OCI-LY1 (cell line): ENCODE data around the gene TRIM45.
"Not testable (repeated sequence)": the region's sequence is repeated elsewhere in the genome, so short reads cannot be mapped to it uniquely, and the experiment has no call there.

Experiments used
- H2AFZ ChIP-seq: fragments of 200-600 bp; sonication (generic), shearing (Covaris generic); 2 replicates; pipeline ENCODE4 v1.6.0; 2014; ENCODE audit warnings: antibody characterized with exemption, mild to moderate bottlenecking, low read length
- H3F3A ChIP-seq: fragments of 200-600 bp; sonication (generic), shearing (Covaris generic); 2 replicates; pipeline ENCODE4 v1.6.0; 2014; ENCODE audit warnings: mild to moderate bottlenecking, antibody characterized with exemption, low read length, moderate library complexity; ENCODE audit not compliant: insufficient read depth
- H3K27ac ChIP-seq: fragments of 200-600 bp; sonication (generic); 2 replicates; pipeline ENCODE4 v1.5.1; 2014; ENCODE audit warnings: low read length, mixed run types, mild to moderate bottlenecking, low read depth; ENCODE audit not compliant: poor library complexity, severe bottlenecking
- H3K27me3 ChIP-seq: fragments of 200-600 bp; sonication (generic); 2 replicates; pipeline ENCODE4 v1.6.0; 2014; ENCODE audit warnings: antibody characterized with exemption, mild to moderate bottlenecking, low read length, moderate library complexity; ENCODE audit not compliant: insufficient read depth
- H3K36me3 ChIP-seq: fragments of 200-600 bp; sonication (generic); 2 replicates; pipeline ENCODE4 v1.6.1; 2014; ENCODE audit warnings: mild to moderate bottlenecking, antibody characterized with exemption, low read length, moderate library complexity, mixed read lengths; ENCODE audit not compliant: insufficient read depth
- H3K4me1 ChIP-seq: fragments of 200-600 bp; sonication (generic); 2 replicates; pipeline ENCODE4 v1.5.1; 2014; ENCODE audit warnings: mild to moderate bottlenecking, low read length, moderate library complexity; ENCODE audit not compliant: insufficient read depth, severe bottlenecking
- H3K4me2 ChIP-seq: fragments of 200-600 bp; sonication (generic), shearing (Covaris generic); 2 replicates; pipeline ENCODE4 v1.6.1; 2014; ENCODE audit warnings: low read length
- H3K4me3 ChIP-seq: fragments of 200-600 bp; sonication (generic); 2 replicates; pipeline ENCODE4 v1.5.1; 2014; ENCODE audit warnings: low read length, low read depth, mild to moderate bottlenecking, mixed read lengths; ENCODE audit not compliant: poor library complexity, severe bottlenecking
- H3K79me2 ChIP-seq: fragments of 200-600 bp; shearing (Covaris generic); 2 replicates; pipeline ENCODE4 v1.6.1; 2016; ENCODE audit warnings: mixed run types, low read length, mixed read lengths; ENCODE audit not compliant: insufficient read depth
- H3K9ac ChIP-seq: fragments of 200-600 bp; sonication (generic), shearing (Covaris generic); 2 replicates; pipeline ENCODE4 v1.6.1; 2014; ENCODE audit warnings: mild to moderate bottlenecking, low read length, mixed read lengths
- H3K9me2 ChIP-seq: fragments of 200-600 bp; sonication (generic), shearing (Covaris generic); 2 replicates; pipeline ENCODE4 v1.6.1; 2014; ENCODE audit warnings: low read depth, mild to moderate bottlenecking, low read length, mixed read lengths
- H3K9me3 ChIP-seq: fragments of 200-600 bp; shearing (Covaris generic); 2 replicates; pipeline ENCODE4 v1.6.1; 2014; ENCODE audit warnings: low read length, mixed read lengths
- H4K20me1 ChIP-seq: fragments of 200-600 bp; sonication (generic), shearing (Covaris generic); 2 replicates; pipeline ENCODE4 v1.6.0; 2016; ENCODE audit warnings: mild to moderate bottlenecking, low read length; ENCODE audit not compliant: insufficient read depth
- CTCF ChIP-seq: fragments of 200-600 bp; sonication (generic), shearing (Covaris generic); IDR thresholded peaks from 2 replicates; pipeline ENCODE4 v1.5.1; 2017; ENCODE audit warnings: mild to moderate bottlenecking, antibody characterized with exemption, low read length, moderate library complexity, mixed read lengths
- EZH2 ChIP-seq: fragments of 200-600 bp; sonication (generic), shearing (Covaris generic); IDR thresholded peaks from 2 replicates; pipeline ENCODE4 v1.8.0; 2017; ENCODE audit warnings: borderline replicate concordance, mixed run types, mild to moderate bottlenecking, antibody characterized with exemption, low read length, moderate library complexity, mixed read lengths

TRIM45 gene

DNA sequence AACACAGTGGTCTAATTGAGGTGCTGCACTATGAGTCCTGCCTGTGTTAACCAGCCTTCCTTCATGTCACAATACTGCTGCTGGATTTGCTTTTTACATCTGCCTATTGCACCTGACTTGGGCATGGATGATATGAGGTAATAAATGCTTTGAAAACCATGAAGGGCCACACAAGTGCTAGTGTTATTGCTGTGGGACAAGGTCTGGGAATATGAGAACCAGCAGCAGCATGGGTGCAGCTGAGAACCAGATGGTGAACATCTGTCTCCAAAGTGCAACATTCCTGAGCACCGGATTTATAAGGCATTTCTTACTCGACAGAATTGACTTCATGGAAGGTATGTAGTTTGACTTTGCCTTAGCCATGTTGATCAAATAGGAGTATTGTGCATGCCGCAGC lies 16.6 kb downstream of the TRIM45 start:
- H3K9me3 ChIP-seq: no peaks in the 10 kb centered on the region
- H4K20me1 ChIP-seq: no peaks in the 10 kb centered on the region
- H3K27me3 ChIP-seq: no peaks in the 10 kb centered on the region
- H3K4me3 ChIP-seq: no peak overlapping the region
- peaks cover 61% of the 10 kb centered on the region for H3K36me3 ChIP-seq
- no peaks in the 10 kb centered on the region for H3F3A ChIP-seq
- no peak overlapping the region for H3K4me2 ChIP-seq
- H3K79me2 ChIP-seq: no peaks in the 10 kb centered on the region
- no peak overlapping the region for H2AFZ ChIP-seq
- no peaks in the 10 kb centered on the region for H3K4me1 ChIP-seq
- H3K27ac ChIP-seq: no peak overlapping the region
- no peak for TF ChIP-seq CTCF
- no peak for TF ChIP-seq EZH2
- H3K9ac ChIP-seq: no peak overlapping the region
- no peaks in the 10 kb centered on the region for H3K9me2 ChIP-seq

DNA sequence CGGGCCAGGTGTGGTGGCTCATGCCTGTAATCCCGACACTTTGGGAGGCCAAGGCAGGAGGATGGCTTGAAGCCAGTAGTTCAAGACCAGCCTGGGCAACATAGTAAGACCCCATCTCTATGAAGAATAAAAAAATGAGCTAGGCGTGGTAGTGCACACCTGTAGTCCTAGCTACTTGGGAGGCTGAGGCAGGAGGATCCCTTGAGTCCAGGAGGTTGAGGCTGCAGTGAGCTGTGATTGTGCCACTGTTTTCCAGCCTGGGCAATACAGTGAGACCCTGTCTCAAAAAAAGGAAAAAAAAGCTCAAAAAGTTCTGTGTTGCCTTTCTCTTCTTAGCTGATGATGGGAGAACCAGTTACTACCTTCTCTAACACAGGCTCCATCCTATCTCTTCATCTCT lies 19.7 kb downstream of the TRIM45 start:
- H3K9me3 ChIP-seq, H3K4me2 ChIP-seq, H3F3A ChIP-seq, H4K20me1 ChIP-seq, H3K4me3 ChIP-seq, H3K4me1 ChIP-seq, H3K79me2 ChIP-seq, H3K9me2 ChIP-seq, H3K27me3 ChIP-seq, H3K27ac ChIP-seq, H2AFZ ChIP-seq, H3K9ac ChIP-seq: not testable (repeated sequence)
- peaks cover 90% of the 10 kb centered on the region for H3K36me3 ChIP-seq

DNA sequence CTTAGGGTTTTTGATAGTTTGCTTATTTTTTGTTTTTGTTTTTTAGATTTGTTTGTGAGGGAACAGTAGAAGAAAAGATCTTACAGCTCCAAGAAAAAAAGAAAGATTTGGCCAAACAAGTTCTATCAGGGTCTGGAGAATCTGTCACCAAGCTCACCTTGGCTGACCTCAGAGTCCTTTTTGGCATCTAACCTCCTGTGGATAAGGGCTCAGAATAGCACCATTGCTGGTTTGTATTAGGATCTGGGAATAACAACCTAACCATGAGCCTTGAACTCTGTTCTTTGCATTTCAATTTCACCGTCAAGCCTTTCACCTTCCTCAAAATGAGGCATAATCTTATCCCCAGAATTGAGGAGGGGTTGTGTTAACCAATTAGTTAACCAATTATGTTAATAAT lies 20.2 kb downstream of the TRIM45 start:
- Histone ChIP-seq H3K36me3 (peaks cover 90% of the 10 kb centered on the region), H3K27me3 (no peaks in the 10 kb centered on the region), H3K9ac (no peak overlapping the region), H3K9me2 (no peaks in the 10 kb centered on the region), H3F3A (no peaks in the 10 kb centered on the region), H3K27ac (no peak overlapping the region), H4K20me1 (no peaks in the 10 kb centered on the region), H3K4me3 (no peak overlapping the region), H2AFZ (no peak overlapping the region), H3K79me2 (no peaks in the 10 kb centered on the region), H3K9me3 (no peaks in the 10 kb centered on the region), H3K4me1 (no peaks in the 10 kb centered on the region), H3K4me2 (no peak overlapping the region)
- TF ChIP-seq EZH2: no peak
- no peak for TF ChIP-seq CTCF

GRCh38 chr1:117098287-117098890 lies 23.2 kb downstream of the TRIM45 start:
- no peak overlapping the region for H3K27ac ChIP-seq
- no peak overlapping the region for H2AFZ ChIP-seq
- no peaks in the 10 kb centered on the region for H3K27me3 ChIP-seq
- H3K9me2 ChIP-seq: no peaks in the 10 kb centered on the region
- peaks cover 99% of the 10 kb centered on the region for H3K36me3 ChIP-seq
- TF ChIP-seq EZH2 (no peak), CTCF (no peak)
- no peaks in the 10 kb centered on the region for H3K79me2 ChIP-seq
- no peak overlapping the region for H3K9ac ChIP-seq
- no peaks in the 10 kb centered on the region for H3K9me3 ChIP-seq
- no peaks in the 10 kb centered on the region for H3K4me1 ChIP-seq
- no peaks in the 10 kb centered on the region for H4K20me1 ChIP-seq
- H3K4me3 ChIP-seq: no peak overlapping the region
- H3K4me2 ChIP-seq: no peak overlapping the region
- H3F3A ChIP-seq: no peaks in the 10 kb centered on the region
